H9 (cell line): ENCODE results near the gene SFMBT1. TPM values are rescaled to one million over a fixed set of nuclear protein-coding genes. Genes with fewer than 3 reads are reported as not detected.

ENCODE experiments used
- DNase-seq: peaks from one replicate; pipeline ENCODE4 v3.0.0-alpha.2; 2017
- H2AFZ ChIP-seq: one replicate; pipeline ENCODE4 v1.6.1; 2013; ENCODE audit warnings: mild to moderate bottlenecking, low read length, control low read depth, moderate library complexity
- H2AK5ac ChIP-seq: 2 replicates; pipeline ENCODE4 v1.6.1; 2013; ENCODE audit warnings: low read length, control low read depth, mixed read lengths; ENCODE audit not compliant: insufficient read length
- H2BK120ac ChIP-seq: one replicate; pipeline ENCODE4 v1.6.1; 2013; ENCODE audit warnings: low read depth, mild to moderate bottlenecking, low read length, control low read depth, inconsistent platforms; ENCODE audit not compliant: poor library complexity, severe bottlenecking
- H2BK12ac ChIP-seq: 2 replicates; pipeline ENCODE4 v1.6.1; 2013; ENCODE audit warnings: low read length, control low read depth, mixed read lengths, low read depth; ENCODE audit not compliant: insufficient read length
- H2BK15ac ChIP-seq: 2 replicates; pipeline ENCODE4 v1.6.1; 2013; ENCODE audit warnings: low read depth, low read length, control low read depth
- H2BK20ac ChIP-seq: one replicate; pipeline ENCODE4 v1.6.1; 2013; ENCODE audit warnings: low read depth, mild to moderate bottlenecking, low read length, control low read depth, inconsistent platforms; ENCODE audit not compliant: poor library complexity, severe bottlenecking
- H2BK5ac ChIP-seq: 2 replicates; pipeline ENCODE4 v1.6.1; 2013; ENCODE audit warnings: low read length, control low read depth, mixed read lengths; ENCODE audit not compliant: insufficient read length
- H3K14ac ChIP-seq: 2 replicates; pipeline ENCODE4 v1.6.1; 2013; ENCODE audit warnings: low read length, control low read depth; ENCODE audit not compliant: insufficient read depth
- H3K18ac ChIP-seq: 2 replicates; pipeline ENCODE4 v1.6.1; 2013; ENCODE audit warnings: low read depth, mild to moderate bottlenecking, mixed read lengths, low read length, control low read depth; ENCODE audit not compliant: insufficient read length
- H3K23ac ChIP-seq: 2 replicates; pipeline ENCODE4 v1.6.1; 2013; ENCODE audit warnings: low read length, control low read depth, mixed read lengths, low read depth; ENCODE audit not compliant: insufficient read length
- H3K23me2 ChIP-seq: 2 replicates; pipeline ENCODE4 v1.6.1; 2013; ENCODE audit warnings: low read depth, mild to moderate bottlenecking, mixed read lengths, low read length, control low read depth; ENCODE audit not compliant: insufficient read length, poor library complexity, severe bottlenecking
- H3K27ac ChIP-seq: 2 replicates; pipeline ENCODE4 v1.5.1; 2013; ENCODE audit warnings: low read length, control low read depth, mixed read lengths, low read depth; ENCODE audit not compliant: insufficient read length
- H3K27me3 ChIP-seq: 2 replicates; pipeline ENCODE4 v1.6.1; 2013; ENCODE audit warnings: low read length, control low read depth, inconsistent platforms; ENCODE audit not compliant: insufficient read depth
- H3K4ac ChIP-seq: 2 replicates; pipeline ENCODE4 v1.6.1; 2013; ENCODE audit warnings: low read depth, mild to moderate bottlenecking, control low read depth, inconsistent platforms, low read length, moderate library complexity
- H3K4me1 ChIP-seq: 2 replicates; pipeline ENCODE4 v1.6.1; 2013; ENCODE audit warnings: low read length, control low read depth, inconsistent platforms; ENCODE audit not compliant: insufficient read depth
- H3K4me2 ChIP-seq: 2 replicates; pipeline ENCODE4 v1.6.1; 2013; ENCODE audit warnings: low read length, control low read depth, mixed read lengths; ENCODE audit not compliant: insufficient read length, insufficient read depth
- H3K56ac ChIP-seq: 2 replicates; pipeline ENCODE4 v1.6.1; 2013; ENCODE audit warnings: low read depth, mild to moderate bottlenecking, mixed read lengths, low read length, control low read depth; ENCODE audit not compliant: insufficient read length
- H3K79me1 ChIP-seq: 2 replicates; pipeline ENCODE4 v1.6.1; 2013; ENCODE audit warnings: low read depth, mild to moderate bottlenecking, moderate library complexity, low read length, control low read depth, inconsistent platforms; ENCODE audit not compliant: insufficient read depth, poor library complexity, severe bottlenecking
- H3K79me2 ChIP-seq: 2 replicates; pipeline ENCODE4 v1.6.1; 2013; ENCODE audit warnings: low read length, control low read depth, inconsistent platforms; ENCODE audit not compliant: insufficient read depth
- H3K9ac ChIP-seq: 2 replicates; pipeline ENCODE4 v1.6.1; 2013; ENCODE audit warnings: low read length, control low read depth, mixed read lengths; ENCODE audit not compliant: insufficient read length; ENCODE audit errors: extremely low read depth
- H3K9me3 ChIP-seq: one replicate; pipeline ENCODE4 v1.6.1; 2013; ENCODE audit warnings: low read depth, low read length, inconsistent platforms; ENCODE audit not compliant: control insufficient read depth
- H3T11ph ChIP-seq: one replicate; pipeline ENCODE4 v1.6.1; 2013; ENCODE audit warnings: mild to moderate bottlenecking, low read length, control low read depth, inconsistent platforms
- H4K20me1 ChIP-seq: one replicate; pipeline ENCODE4 v1.6.1; 2013; ENCODE audit not compliant: control insufficient read depth, insufficient read length, insufficient read depth
- H4K5ac ChIP-seq: 2 replicates; pipeline ENCODE4 v1.6.1; 2013; ENCODE audit warnings: low read depth, mild to moderate bottlenecking, mixed read lengths, low read length, control low read depth; ENCODE audit not compliant: insufficient read length
- H4K8ac ChIP-seq: replicated peaks from 2 replicates; pipeline ENCODE4 v1.6.1; 2013; ENCODE audit warnings: low read length, control low read depth, mixed read lengths, low read depth; ENCODE audit not compliant: insufficient read length
- H4K91ac ChIP-seq: 2 replicates; pipeline ENCODE4 v1.6.1; 2013; ENCODE audit warnings: low read depth, mild to moderate bottlenecking, moderate library complexity, mixed read lengths, low read length, control low read depth; ENCODE audit not compliant: insufficient read length
- H3K27ac Mint-ChIP-seq, 3 experiments: 2 replicates in 2 of 3; 3 replicates in 1 of 3; pipeline ENCODE4 v1.8.0; 2020 to 2021; ENCODE audit warnings: mixed read lengths in 3 of 3, mild to moderate bottlenecking in 1 of 3, moderate library complexity in 1 of 3
- H3K27me3 Mint-ChIP-seq: 2 replicates; pipeline ENCODE4 v1.8.0; 2021; ENCODE audit warnings: low read depth, mild to moderate bottlenecking, moderate library complexity, mixed read lengths
- H3K36me3 Mint-ChIP-seq, 3 experiments: 2 replicates in 2 of 3; 3 replicates in 1 of 3; pipeline ENCODE4 v1.8.0; 2020 to 2021; ENCODE audit warnings: low read depth in 3 of 3, mixed read lengths in 3 of 3; ENCODE audit not compliant: insufficient read depth in 1 of 3
- H3K4me1 Mint-ChIP-seq, 2 experiments: 2 replicates each; pipeline ENCODE4 v1.8.0; 2020; ENCODE audit warnings: mixed read lengths in 2 of 2
- H3K4me3 Mint-ChIP-seq, 2 experiments: 2 replicates in 1 of 2; 3 replicates in 1 of 2; pipeline ENCODE4 v1.8.0; 2020 to 2021; ENCODE audit warnings: mild to moderate bottlenecking in 2 of 2, mixed read lengths in 2 of 2, moderate library complexity in 1 of 2
- H3K9me3 Mint-ChIP-seq, 2 experiments: 2 replicates in 1 of 2; 3 replicates in 1 of 2; pipeline ENCODE4 v1.8.0; 2020; ENCODE audit warnings: mild to moderate bottlenecking in 2 of 2, mixed read lengths in 2 of 2, moderate library complexity in 1 of 2
- CTCF ChIP-seq: fragments of 200-600 bp; sonication (generic); conservative IDR thresholded peaks from 3 replicates; pipeline ENCODE4 v1.8.0; 2021; ENCODE audit warnings: antibody characterized with exemption, mild to moderate bottlenecking
- WGBS: extraction: QIAGEN DNeasy Blood & Tissue Kit; methylation state at CpG from one replicate; pipeline ENCODE4 v1.1.7; 2013; ENCODE audit warnings: missing lambda C conversion rate, low lambda C conversion rate, mixed read lengths; ENCODE audit not compliant: insufficient read length; ENCODE audit errors: extremely low coverage; 5-methylcytosine and 5-hydroxymethylcytosine counted together
- total RNA-seq: library from RNA; stranded (reverse); gene quantifications from 2 replicates; pipeline ENCODE4 v1.2.1, GENCODE V29; 2021

The SFMBT1 gene
- total RNA-seq, 1 experiment from 2014 or later: 15.3 TPM

GRCh38 chr3:52871761-52872160 is 174.1 kb downstream of the SFMBT1 start:
- no peak overlapping the region for H2BK12ac ChIP-seq
- H4K5ac ChIP-seq: no peak overlapping the region
- H4K91ac ChIP-seq: no peak overlapping the region
- H3K79me2 ChIP-seq: peaks cover 3% of the 10 kb centered on the region; the same call in 1 of the 2 replicates
- no peak for DNase-seq
- no peak for TF ChIP-seq CTCF
- H3K27me3 Mint-ChIP-seq: no peaks in the 10 kb centered on the region
- H3K4me2 ChIP-seq: no peak overlapping the region
- H4K20me1 ChIP-seq: no peaks in the 10 kb centered on the region
- no peaks in the 10 kb centered on the region for H3K9me3 Mint-ChIP-seq
- no peaks in the 10 kb centered on the region for H3K23me2 ChIP-seq
- H3K23ac ChIP-seq: no peak overlapping the region
- no peak overlapping the region for H2BK20ac ChIP-seq
- no peak overlapping the region for H2BK15ac ChIP-seq
- H3K9me3 ChIP-seq: no peaks in the 10 kb centered on the region
- H3K4me1 ChIP-seq: no peaks in the 10 kb centered on the region; the same call in 1 of the 2 replicates
- no peaks in the 10 kb centered on the region for H3K79me1 ChIP-seq
- H3K4ac ChIP-seq: no peak overlapping the region
- no CpG with 5 or more reads among the region's 9 CpGs for WGBS
- no peak overlapping the region for H3K56ac ChIP-seq
- no peak overlapping the region for H3K18ac ChIP-seq
- no peak overlapping the region; a peak in 2 of 7 replicates for H3K27ac Mint-ChIP-seq
- H3K4me1 Mint-ChIP-seq: peaks cover 18 to 24% of the 10 kb centered on the region in 2 experiments
- H3K27me3 ChIP-seq: no peaks in the 10 kb centered on the region
- no peak overlapping the region for H3K9ac ChIP-seq
- H4K8ac ChIP-seq: no peak overlapping the region
- H3K36me3 Mint-ChIP-seq: no peaks in the 10 kb centered on the region
- no peak overlapping the region for H3K4me3 Mint-ChIP-seq
- no peak overlapping the region for H2BK120ac ChIP-seq
- no peak overlapping the region for H3K14ac ChIP-seq
- no peak overlapping the region for H2AK5ac ChIP-seq
- H2BK5ac ChIP-seq: no peak overlapping the region
- no peak overlapping the region for H2AFZ ChIP-seq
- no peak overlapping the region for H3K27ac ChIP-seq
- H3T11ph ChIP-seq: no peak overlapping the region
